Osteoblast (primary cell): ENCODE data around the gene KRIT1. TPM values are rescaled to one million over a fixed set of nuclear protein-coding genes. Genes with fewer than 3 reads are reported as not detected.

Experiments used
- DNase-seq: peaks from one replicate; pipeline ENCODE4 v3.0.0; 2011; ENCODE audit warnings: low spot score, mixed read lengths; ENCODE audit not compliant: insufficient read length; ENCODE audit errors: missing footprints
- H2AFZ ChIP-seq: 2 replicates; pipeline ENCODE4 v1.6.0; 2011; ENCODE audit warnings: mild to moderate bottlenecking, low read length
- H3K27ac ChIP-seq: 2 replicates; pipeline ENCODE4 v1.5.1; 2011; ENCODE audit warnings: mild to moderate bottlenecking, low read depth, low read length, moderate library complexity
- H3K27me3 ChIP-seq: 2 replicates; pipeline ENCODE4 v1.6.0; 2012; ENCODE audit warnings: mild to moderate bottlenecking, control low read depth, inconsistent platforms, low read length, moderate library complexity; ENCODE audit not compliant: insufficient read depth
- H3K36me3 ChIP-seq: 2 replicates; pipeline ENCODE4 v1.5.1; 2011; ENCODE audit warnings: mild to moderate bottlenecking, low read length, control low read depth, moderate library complexity; ENCODE audit not compliant: insufficient read depth
- H3K4me1 ChIP-seq: 2 replicates; pipeline ENCODE4 v1.5.1; 2011; ENCODE audit warnings: mild to moderate bottlenecking, low read length, control low read depth, moderate library complexity; ENCODE audit not compliant: insufficient read depth
- H3K4me2 ChIP-seq: 2 replicates; pipeline ENCODE4 v1.6.0; 2011; ENCODE audit warnings: mild to moderate bottlenecking, low read length; ENCODE audit not compliant: insufficient read depth
- H3K4me3 ChIP-seq: fragments of 200-600 bp; sonication (generic); 3 replicates; pipeline ENCODE4 v1.5.1; 2012; ENCODE audit warnings: mild to moderate bottlenecking, low read length, inconsistent platforms; ENCODE audit not compliant: insufficient read depth
- H3K79me2 ChIP-seq: 2 replicates; pipeline ENCODE4 v1.6.0; 2012; ENCODE audit warnings: mild to moderate bottlenecking, low read length, control low read depth, inconsistent platforms; ENCODE audit not compliant: insufficient read depth
- H3K9me3 ChIP-seq: 2 replicates; pipeline ENCODE4 v1.5.1; 2011; ENCODE audit warnings: low read depth, low read length, control low read depth
- H4K20me1 ChIP-seq: 2 replicates; pipeline ENCODE4 v1.6.0; 2012; ENCODE audit warnings: mild to moderate bottlenecking, low read length, control low read depth; ENCODE audit not compliant: insufficient read depth
- CTCF ChIP-seq: IDR thresholded peaks from 2 replicates; pipeline ENCODE4 v1.5.1; 2011; ENCODE audit warnings: mild to moderate bottlenecking, low read depth, low read length, moderate library complexity; ENCODE audit errors: extremely low read depth
- total RNA-seq: library from RNA; depleted of rRNA; stranded (reverse); fragments of >200 nt; gene quantifications from 2 replicates; pipeline ENCODE4 v1.2.3, GENCODE V29; 2012

KRIT1 gene
- total RNA-seq, 1 donor, result 47.8 TPM

- peaks cover 26% of the 10 kb centered on the region for H3K4me1 ChIP-seq
- H3K4me2 ChIP-seq, result no peak overlapping the region
- peaks cover 20% of the 10 kb centered on the region for H4K20me1 ChIP-seq
- no peak for TF ChIP-seq CTCF
- H3K27ac ChIP-seq, result no peak overlapping the region
- H3K4me3 ChIP-seq, result no peak overlapping the region
- peaks cover 86% of the 10 kb centered on the region for H3K79me2 ChIP-seq
- no peak overlapping the region for H2AFZ ChIP-seq
- no peaks in the 10 kb centered on the region for H3K9me3 ChIP-seq
- H3K27me3 ChIP-seq, result no peaks in the 10 kb centered on the region
- DNase-seq, result no peak
- H3K36me3 ChIP-seq, result no peaks in the 10 kb centered on the region
Measured at GRCh38 chr7:92251181-92251580, 5.5 kb upstream of the KRIT1 start.

GRCh38 chr7:92250603-92251002 lies 4.9 kb upstream of the KRIT1 start:
- no peak for DNase-seq
- no peaks in the 10 kb centered on the region for H3K36me3 ChIP-seq
- H3K4me3 ChIP-seq, result no peak overlapping the region
- no peak overlapping the region for H3K4me2 ChIP-seq
- TF ChIP-seq CTCF, result no peak
- H3K9me3 ChIP-seq, result no peaks in the 10 kb centered on the region
- H3K27ac ChIP-seq, result no peak overlapping the region
- peaks cover 20% of the 10 kb centered on the region for H4K20me1 ChIP-seq
- H3K79me2 ChIP-seq, result peaks cover 86% of the 10 kb centered on the region
- no peak overlapping the region for H2AFZ ChIP-seq
- H3K4me1 ChIP-seq, result peaks cover 20% of the 10 kb centered on the region
- no peaks in the 10 kb centered on the region for H3K27me3 ChIP-seq

GRCh38 chr7:92246360-92247101 lies 817 bp upstream of the KRIT1 start:
- H3K4me1 ChIP-seq, result peaks cover 19% of the 10 kb centered on the region
- H3K79me2 ChIP-seq, result peaks cover 87% of the 10 kb centered on the region
- H3K4me3 ChIP-seq, result peak overlapping the region; percentile 95
- TF ChIP-seq CTCF, result no peak
- peak overlapping the region; percentile 100 for H2AFZ ChIP-seq
- no peaks in the 10 kb centered on the region for H3K9me3 ChIP-seq
- peak; percentile 88 for DNase-seq
- H3K36me3 ChIP-seq, result peaks cover 2% of the 10 kb centered on the region
- peaks cover 20% of the 10 kb centered on the region for H4K20me1 ChIP-seq
- no peaks in the 10 kb centered on the region for H3K27me3 ChIP-seq
- peak overlapping the region; percentile 76 for H3K4me2 ChIP-seq
- peak overlapping the region; percentile 86 for H3K27ac ChIP-seq

GRCh38 chr7:92244808-92245486 lies 767 bp downstream of the KRIT1 start:
- DNase-seq, result no peak
- Histone ChIP-seq H3K27me3 (no peaks in the 10 kb centered on the region), H3K27ac (peak overlapping the region; percentile 86), H3K4me2 (peak overlapping the region; percentile 76), H3K79me2 (peaks cover 73% of the 10 kb centered on the region), H4K20me1 (peaks cover 20% of the 10 kb centered on the region), H3K4me3 (peak overlapping the region; percentile 95), H3K4me1 (peaks cover 19% of the 10 kb centered on the region), H3K9me3 (no peaks in the 10 kb centered on the region), H3K36me3 (peaks cover 17% of the 10 kb centered on the region), H2AFZ (peak overlapping the region; percentile 100)
- no peak for TF ChIP-seq CTCF
